ENCODE results near the gene BPGM. TPM values are rescaled to one million over a fixed set of nuclear protein-coding genes. Genes with fewer than 3 reads are reported as not detected.

The BPGM gene
- total RNA-seq, 1 donor from 2014 or later, result 17.7 TPM

DNA sequence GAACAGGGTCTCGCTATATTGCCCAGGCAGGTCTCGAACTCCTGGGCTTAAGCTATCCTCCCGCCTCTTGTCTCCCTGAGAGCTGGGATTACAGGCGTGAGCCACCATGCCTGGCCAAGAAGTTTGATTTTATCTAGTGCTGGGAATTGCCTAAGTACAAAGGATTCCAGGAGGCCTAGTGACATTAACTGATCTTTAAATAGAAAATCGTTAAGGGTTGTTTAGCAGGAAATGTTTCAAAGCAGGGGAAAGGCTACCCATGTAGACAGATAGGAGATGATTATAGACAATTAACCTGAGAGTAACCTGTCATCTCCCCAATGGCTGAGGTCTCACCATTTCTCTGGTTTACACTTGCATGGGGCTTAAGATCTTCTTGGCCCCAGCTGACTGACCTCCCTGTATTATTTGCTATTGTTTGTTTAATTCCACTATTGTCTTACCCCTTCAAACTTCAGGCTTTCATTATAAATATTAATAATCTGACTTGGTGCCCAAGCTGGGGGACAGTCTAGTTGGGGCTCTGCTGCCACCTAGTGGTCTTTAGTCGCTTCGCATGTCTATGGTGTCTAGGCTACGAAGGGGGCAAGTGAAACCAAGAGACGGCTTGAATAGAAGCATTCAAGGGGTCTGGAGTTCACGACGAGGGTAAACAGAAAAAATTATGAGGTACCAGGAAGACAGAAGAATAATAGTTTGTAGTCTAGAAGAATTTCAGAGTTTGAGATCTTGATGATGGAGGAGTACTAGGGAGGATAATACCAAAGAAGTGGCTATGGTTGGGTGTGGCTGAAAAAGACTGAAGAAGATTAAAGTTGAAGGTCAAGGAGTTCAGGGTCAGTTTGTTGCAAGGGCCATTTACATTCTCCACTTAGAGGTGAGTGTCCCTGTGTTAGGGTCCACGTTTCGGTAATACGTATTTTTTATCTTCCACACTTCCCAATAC lies 40.4 kb upstream of the BPGM start:
- Mint-ChIP-seq H3K9me3 (ENCODE audit: unreplicated experiment) (no peaks in the 10 kb centered on the region), H3K36me3 (ENCODE audit: low read depth, unreplicated experiment) (no peaks in the 10 kb centered on the region), H3K27ac (ENCODE audit: unreplicated experiment) (no peak overlapping the region), H3K27me3 (ENCODE audit: unreplicated experiment) (no peaks in the 10 kb centered on the region), H3K4me1 (ENCODE audit: unreplicated experiment) (peaks cover 12% of the 10 kb centered on the region), H3K4me3 (ENCODE audit: unreplicated experiment) (no peak overlapping the region)
- TF ChIP-seq, protein P1, sequence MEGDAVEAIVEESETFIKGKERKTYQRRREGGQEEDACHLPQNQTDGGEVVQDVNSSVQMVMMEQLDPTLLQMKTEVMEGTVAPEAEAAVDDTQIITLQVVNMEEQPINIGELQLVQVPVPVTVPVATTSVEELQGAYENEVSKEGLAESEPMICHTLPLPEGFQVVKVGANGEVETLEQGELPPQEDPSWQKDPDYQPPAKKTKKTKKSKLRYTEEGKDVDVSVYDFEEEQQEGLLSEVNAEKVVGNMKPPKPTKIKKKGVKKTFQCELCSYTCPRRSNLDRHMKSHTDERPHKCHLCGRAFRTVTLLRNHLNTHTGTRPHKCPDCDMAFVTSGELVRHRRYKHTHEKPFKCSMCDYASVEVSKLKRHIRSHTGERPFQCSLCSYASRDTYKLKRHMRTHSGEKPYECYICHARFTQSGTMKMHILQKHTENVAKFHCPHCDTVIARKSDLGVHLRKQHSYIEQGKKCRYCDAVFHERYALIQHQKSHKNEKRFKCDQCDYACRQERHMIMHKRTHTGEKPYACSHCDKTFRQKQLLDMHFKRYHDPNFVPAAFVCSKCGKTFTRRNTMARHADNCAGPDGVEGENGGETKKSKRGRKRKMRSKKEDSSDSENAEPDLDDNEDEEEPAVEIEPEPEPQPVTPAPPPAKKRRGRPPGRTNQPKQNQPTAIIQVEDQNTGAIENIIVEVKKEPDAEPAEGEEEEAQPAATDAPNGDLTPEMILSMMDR (IDR thresholded peaks at IDR 0.05; ENCODE audit: unreplicated experiment), result peak; percentile 74
- DNase-seq (ENCODE audit: low spot score), result peak; percentile 60

DNA sequence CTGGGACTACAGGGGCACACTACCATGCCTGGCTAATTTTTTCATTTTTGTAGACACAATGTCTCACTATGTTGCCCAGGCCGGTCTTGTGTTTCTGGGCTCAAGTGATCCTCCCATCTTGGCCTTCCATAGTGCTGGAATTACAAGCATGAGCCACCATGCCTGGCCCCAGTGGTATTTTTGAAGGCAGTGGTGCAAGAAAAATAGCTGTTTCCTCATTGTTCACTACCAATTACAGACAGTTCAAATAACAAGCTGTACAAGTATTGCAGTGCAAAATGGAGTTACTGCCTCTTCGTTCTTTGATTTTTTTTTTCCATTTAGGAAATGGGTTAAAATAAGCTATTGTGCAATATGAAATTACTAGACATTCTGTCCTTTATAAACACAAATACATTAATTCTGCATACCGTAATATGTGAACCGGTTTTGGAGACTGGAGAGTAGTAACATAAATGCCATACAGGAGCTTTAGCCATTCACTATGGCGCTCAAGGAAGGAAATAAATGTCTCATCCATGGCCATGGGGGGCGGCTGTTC lies 35.0 kb upstream of the BPGM start:
- no peak overlapping the region for H3K4me3 Mint-ChIP-seq (ENCODE audit: unreplicated experiment)
- peaks cover 14% of the 10 kb centered on the region for H3K4me1 Mint-ChIP-seq (ENCODE audit: unreplicated experiment)
- no peaks in the 10 kb centered on the region for H3K36me3 Mint-ChIP-seq (ENCODE audit: low read depth, unreplicated experiment)
- H3K27me3 Mint-ChIP-seq (ENCODE audit: unreplicated experiment), result no peaks in the 10 kb centered on the region
- no peak overlapping the region for H3K27ac Mint-ChIP-seq (ENCODE audit: unreplicated experiment)
- TF ChIP-seq, protein P1 (IDR thresholded peaks at IDR 0.05; ENCODE audit: unreplicated experiment), result no peak
- no peak for DNase-seq (ENCODE audit: low spot score)
- H3K9me3 Mint-ChIP-seq (ENCODE audit: unreplicated experiment), result no peaks in the 10 kb centered on the region

DNA sequence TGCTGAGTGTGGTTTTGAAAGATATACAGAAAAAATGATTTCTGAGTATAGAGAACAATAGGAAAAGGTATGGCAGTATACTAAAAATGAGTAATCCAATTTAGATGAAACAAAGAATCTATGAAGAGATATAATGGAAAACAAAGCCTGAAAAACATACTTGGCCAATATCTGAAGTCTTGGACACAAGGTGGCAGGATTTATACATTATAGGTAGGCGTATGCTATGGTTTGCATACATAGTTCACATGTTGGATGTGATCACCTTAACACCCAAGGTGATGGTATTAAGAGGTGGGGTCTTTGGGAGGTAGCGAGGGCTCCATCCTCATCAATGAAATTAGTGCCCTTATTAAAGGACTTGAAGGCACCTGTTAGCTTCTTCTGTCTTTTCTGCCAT lies 34.5 kb upstream of the BPGM start:
- H3K27ac Mint-ChIP-seq (ENCODE audit: unreplicated experiment), result no peak overlapping the region

DNA sequence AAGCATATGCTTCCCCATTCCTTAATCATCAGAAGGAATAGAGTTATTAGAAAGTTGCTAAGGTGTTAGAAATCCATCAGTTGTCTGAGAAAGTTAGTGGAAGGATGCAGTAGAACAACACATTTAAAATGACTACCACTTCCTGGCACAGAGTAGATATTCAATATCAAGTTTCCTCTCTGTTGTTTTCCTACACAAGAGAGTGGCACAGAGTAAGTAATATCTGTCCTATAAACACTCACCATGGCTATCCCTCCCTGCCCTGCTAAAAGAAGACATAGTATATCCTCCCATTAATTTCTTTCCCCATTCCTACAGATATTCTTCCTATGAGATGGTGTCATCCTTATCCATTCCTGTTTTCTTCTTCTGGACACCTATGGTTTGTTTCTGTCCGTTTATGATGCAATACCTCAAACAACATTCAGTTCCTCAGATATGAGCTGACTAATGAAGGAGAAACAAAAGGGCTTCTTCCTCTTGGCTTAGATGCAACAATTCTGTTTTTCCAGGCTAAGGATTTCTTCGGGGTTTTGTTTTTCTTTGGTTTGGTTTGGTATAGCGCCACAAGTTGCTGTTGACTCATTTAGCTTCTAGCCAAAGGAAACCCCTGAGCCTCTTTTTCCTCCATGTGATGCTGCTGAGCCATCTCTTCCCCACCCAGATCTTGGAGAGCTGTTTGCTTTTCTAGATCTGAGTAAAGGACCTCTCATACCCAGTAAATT lies 32.9 kb upstream of the BPGM start:
- Mint-ChIP-seq H3K27me3 (ENCODE audit: unreplicated experiment) (no peaks in the 10 kb centered on the region), H3K4me3 (ENCODE audit: unreplicated experiment) (no peak overlapping the region), H3K36me3 (ENCODE audit: low read depth, unreplicated experiment) (no peaks in the 10 kb centered on the region), H3K27ac (ENCODE audit: unreplicated experiment) (no peak overlapping the region), H3K4me1 (ENCODE audit: unreplicated experiment) (peaks cover 5% of the 10 kb centered on the region), H3K9me3 (ENCODE audit: unreplicated experiment) (no peaks in the 10 kb centered on the region)
- TF ChIP-seq, protein P1 (IDR thresholded peaks at IDR 0.05; ENCODE audit: unreplicated experiment), result no peak
- DNase-seq (ENCODE audit: low spot score), result no peak

More for the DNA sequence above, 34.5 kb upstream of the BPGM start:
- Mint-ChIP-seq H3K4me3 (ENCODE audit: unreplicated experiment) (no peak overlapping the region), H3K27me3 (ENCODE audit: unreplicated experiment) (no peaks in the 10 kb centered on the region), H3K36me3 (ENCODE audit: low read depth, unreplicated experiment) (no peaks in the 10 kb centered on the region), H3K4me1 (ENCODE audit: unreplicated experiment) (peaks cover 9% of the 10 kb centered on the region), H3K9me3 (ENCODE audit: unreplicated experiment) (no peaks in the 10 kb centered on the region)
- no peak for DNase-seq (ENCODE audit: low spot score)
- TF ChIP-seq, protein P1 (IDR thresholded peaks at IDR 0.05; ENCODE audit: unreplicated experiment), result no peak

All from endothelial cell (in vitro differentiated cells).